ENCODE data around the gene MIER2.

MIER2 gene

DNA sequence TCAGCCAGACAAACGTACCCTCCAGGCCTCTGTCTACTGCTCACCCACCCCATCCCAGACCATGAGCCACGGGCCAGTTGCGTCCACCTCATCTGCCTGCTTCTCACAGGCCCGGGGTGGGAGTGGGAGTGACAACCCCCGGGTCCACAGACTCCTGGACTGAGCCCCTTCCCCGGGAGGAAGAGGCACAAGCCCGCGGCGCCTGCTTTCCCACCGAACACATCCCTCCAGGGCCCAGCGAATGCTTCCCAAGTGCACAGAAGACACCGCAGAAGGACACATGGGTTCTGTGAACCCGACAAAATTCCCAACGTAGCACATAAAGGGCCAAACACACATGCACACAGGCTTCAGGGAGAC lies 35.4 kb downstream of the MIER2 start:
- DNase-seq (ENCODE audit: low read depth in 2 of 2, low spot score in 1 of 2), result no peak

DNA sequence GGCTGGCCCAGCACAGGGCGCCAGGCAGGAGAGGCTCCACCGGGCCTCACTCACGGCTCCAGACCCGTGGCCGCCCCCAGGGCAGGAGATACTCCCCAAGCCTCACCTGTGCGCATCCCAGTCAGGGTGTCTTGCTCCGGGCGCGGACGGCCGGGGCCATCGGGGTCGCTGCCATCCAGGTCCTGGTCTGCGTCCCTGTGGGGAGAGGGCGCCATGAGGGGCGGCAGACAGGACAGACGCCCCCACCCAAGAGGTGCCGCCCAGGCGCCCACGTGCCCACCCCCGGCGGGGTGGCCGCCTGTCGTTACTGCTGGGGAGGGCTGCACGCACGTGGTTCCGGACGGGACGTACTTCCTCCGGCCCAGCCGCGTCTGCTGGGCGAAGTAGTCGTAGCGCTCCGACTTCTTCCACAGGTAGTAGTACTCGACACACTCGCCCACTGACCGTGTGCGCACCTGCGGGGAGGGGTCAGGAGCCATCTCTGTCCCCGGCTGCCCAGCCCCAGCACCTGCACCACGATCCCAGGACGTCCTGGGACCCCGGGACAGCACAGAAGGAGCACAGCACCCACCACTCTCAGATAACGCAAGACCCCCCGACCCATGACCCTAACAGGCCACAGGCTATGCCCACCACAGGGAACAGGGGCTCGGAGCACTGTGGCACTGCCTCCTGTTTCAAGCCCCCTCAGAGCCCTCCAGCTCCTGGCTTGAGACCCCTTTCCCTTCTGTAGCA lies 36.0 kb downstream of the MIER2 start:
- DNase-seq (ENCODE audit: low read depth in 2 of 2, low spot score in 1 of 2), result no peak

DNA sequence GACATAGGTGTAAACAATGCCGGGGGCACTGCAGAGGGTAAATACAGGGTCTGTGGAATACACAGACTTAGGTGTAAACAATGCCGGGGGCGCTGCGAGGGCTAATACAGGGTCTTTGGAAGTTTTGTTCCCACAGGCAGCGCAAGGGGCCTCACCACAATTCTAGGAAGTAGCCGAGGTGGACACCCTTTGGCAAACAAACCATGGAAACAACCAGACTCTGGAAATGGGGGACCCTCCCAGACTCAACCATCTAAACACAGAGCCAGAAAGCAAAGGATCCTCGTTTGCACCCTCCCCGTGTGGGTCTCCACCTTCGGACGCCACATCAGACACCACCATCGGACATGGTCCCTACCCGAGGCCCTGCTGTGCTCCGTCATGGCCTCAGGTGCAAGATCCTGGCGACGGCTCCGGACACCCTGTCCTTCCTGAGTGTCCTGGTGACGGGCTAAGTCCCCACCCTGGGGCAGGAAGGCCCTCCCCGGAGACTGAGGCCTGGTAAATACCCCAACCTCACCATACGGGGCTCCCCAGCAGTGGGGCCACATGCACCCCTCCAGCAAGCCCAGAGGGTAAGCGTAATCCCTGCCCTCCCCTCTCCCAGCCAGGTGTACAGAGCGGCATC lies 36.7 kb downstream of the MIER2 start:
- no peak for DNase-seq (ENCODE audit: low read depth in 2 of 2, low spot score in 1 of 2)

- DNase-seq (ENCODE audit: low read depth in 2 of 2, low spot score in 1 of 2), result no peak
Measured at GRCh38 chr19:307111-307531, 37.5 kb downstream of the MIER2 start.

GRCh38 chr19:306151-306900 lies 38.3 kb downstream of the MIER2 start:
- DNase-seq (ENCODE audit: low read depth in 2 of 2, low spot score in 1 of 2), result no peak

DNA sequence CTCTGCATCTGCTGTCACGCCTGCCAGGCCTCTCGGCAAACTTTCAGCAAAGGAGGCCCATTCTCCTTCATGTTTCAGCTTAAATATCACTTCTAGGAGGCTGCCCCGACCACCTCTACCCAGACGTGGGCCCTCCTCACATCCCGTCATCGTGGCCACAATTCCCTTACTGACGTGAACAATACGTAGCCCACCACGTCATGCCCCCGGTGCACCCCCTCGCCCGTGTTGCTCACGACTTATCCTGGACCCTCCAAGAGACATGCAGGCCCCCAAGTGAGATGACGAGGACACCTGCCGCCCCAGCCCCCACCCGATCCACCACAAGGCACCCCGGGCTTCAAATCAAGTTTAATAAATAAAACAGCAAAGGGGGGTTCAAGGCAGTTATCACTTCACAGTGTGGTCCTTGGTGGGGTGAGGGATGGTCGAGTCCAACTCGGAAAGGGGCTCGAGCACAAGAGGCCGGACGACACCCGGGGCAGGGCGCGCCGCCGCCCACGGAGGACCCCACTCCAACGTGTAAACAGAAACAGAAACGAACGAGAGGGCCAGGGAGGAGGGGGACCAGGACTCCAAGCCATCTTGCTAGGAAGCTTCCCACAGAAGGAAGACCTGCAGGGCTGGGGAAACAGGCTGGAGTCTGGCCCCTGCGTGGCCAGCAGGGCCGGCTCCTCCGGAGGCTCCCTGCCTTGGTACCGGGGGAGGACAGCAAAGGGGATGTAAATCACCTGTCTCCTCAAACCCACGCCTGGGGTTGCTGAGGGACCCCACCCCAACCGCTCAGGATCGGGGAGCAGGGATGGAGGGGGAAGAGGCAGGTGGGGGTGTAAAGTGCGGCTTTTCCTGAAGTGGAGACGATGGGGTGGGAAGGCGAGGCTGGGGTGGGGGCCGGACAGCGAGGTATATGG lies 39.1 kb downstream of the MIER2 start:
- no peak for DNase-seq (ENCODE audit: low read depth in 2 of 2, low spot score in 1 of 2)

- no peak for DNase-seq (ENCODE audit: low read depth in 2 of 2, low spot score in 1 of 2)
Measured at GRCh38 chr19:296476-297225, 47.9 kb downstream of the MIER2 start.

DNA sequence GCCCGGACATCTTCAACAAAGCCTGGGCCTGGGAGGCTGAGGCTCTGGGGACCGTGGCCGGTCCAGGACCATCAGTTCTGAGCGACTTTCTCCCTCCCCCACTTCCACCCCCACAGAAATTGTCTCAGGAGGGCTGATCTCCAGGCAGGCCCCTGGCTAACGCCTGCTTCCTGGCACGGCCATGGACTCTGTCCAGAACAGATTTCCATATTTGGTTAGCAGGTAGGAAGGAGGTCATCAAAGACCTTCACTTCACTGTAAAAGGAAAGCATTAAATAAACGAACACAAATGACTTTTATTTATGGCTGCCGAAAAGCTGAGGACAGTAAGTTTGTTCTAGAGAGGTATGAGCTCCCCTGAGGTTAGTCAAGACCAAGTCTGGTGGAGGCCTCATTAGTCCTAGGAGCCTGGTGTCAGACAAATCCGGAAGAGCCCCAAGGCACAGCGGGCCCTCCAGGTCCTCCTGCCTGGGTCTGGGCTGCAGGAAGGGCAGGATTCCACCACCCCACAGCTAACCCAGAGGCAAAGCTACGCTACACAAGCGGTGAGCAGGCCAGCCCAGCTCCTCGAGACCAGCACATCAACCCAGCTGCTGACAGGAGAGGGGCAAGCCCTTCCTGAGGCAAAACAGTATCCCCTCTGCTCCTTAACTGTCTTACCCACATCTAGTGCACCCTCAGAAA lies 48.8 kb downstream of the MIER2 start:
- no peak for DNase-seq (ENCODE audit: low read depth in 2 of 2, low spot score in 1 of 2)

DNA sequence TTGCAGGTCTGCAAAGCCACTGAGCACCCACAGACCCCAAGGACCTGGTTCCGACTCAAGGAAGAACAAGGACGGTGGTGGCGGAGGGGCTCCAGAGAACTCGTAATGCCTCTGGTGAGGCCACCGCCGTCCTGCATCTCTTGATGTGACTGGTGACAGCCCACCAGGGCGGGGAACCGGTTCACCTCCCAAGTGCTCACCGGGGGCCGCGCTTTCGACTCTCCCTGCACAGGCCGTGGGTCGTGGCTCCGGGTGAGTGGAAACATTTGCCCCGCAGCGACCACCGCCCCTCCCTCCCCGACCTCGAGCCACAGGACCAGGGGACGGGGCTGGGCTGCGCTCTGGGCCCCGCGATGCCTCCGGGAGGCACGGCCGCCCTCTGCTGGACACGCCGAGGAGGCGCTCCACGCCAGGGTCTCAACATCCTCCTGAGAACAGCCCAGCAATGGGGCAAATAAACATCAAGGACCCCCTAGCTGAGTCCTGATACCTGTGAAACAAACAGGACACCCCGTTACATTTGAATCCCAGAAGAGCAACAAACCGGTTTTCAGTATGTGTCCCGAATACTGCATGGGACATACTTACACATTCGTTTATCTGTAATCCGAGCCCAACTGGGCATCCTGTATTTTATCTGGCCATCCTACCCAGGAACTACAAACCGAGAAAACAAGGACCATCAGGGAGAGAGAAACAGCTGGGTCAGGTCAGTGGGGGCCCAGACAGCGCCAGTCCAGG lies 49.5 kb downstream of the MIER2 start:
- DNase-seq (ENCODE audit: low read depth in 2 of 2, low spot score in 1 of 2), result no peak

- DNase-seq (ENCODE audit: low read depth in 2 of 2, low spot score in 1 of 2), result no peak
Measured at GRCh38 chr19:294341-294945, 50.2 kb downstream of the MIER2 start.

DNA sequence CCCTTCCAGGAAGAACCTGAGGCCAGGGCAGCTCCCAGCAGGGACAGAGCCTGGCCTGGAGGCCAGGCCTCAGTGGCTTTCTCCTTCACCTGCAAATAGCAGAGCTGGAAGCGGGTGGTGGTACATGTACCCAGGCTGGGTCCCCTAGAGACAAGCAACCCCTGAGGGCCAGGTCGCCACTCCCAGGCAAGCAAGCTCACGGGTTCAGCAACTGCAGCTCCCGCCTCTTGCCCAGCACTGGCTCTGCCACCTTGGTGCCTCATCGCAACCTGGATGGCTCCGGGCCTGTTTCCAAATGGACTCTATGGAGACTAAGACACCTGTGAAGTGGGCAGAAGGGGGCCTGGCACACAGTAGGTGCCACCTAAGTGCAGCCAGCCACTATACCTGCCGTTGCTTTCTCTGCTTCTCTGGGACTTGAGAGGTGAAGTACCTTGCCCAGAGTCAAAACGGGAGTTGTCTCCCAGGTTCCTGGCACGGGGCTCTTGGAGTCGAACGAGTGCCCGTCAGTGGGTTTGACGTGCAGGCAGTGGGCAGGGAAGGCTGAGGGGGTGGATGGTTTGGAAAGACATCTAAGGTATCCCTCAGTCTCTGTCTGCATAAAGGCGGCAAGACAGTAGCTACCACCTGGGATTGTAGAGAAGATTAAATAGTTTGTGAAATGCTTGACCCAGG lies 51.0 kb downstream of the MIER2 start:
- no peak for DNase-seq (ENCODE audit: low read depth in 2 of 2, low spot score in 1 of 2)

DNA sequence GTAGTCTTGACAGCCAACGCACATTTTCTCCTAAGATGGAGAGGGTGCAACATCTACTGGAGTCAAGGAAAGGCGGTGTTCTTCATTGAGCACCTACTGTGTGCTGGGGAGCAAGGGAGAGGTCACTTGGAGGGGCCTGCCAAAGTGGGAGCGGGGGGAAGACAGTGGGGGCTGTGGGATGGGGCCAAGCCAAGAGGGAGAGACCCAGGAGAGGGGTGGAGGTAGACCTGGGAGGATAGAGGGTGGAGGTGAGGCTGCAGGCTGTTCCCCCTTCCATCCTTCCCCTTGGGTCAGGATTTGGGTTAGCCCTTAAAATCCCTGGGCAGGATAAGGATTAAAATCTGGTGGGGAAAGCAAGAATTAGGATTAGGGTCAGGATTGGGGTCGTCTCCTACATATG lies 51.6 kb downstream of the MIER2 start:
- no peak for DNase-seq (ENCODE audit: low read depth in 2 of 2, low spot score in 1 of 2)

GRCh38 chr19:292281-292884 lies 52.2 kb downstream of the MIER2 start:
- DNase-seq (ENCODE audit: low read depth in 2 of 2, low spot score in 1 of 2), result no peak

DNA sequence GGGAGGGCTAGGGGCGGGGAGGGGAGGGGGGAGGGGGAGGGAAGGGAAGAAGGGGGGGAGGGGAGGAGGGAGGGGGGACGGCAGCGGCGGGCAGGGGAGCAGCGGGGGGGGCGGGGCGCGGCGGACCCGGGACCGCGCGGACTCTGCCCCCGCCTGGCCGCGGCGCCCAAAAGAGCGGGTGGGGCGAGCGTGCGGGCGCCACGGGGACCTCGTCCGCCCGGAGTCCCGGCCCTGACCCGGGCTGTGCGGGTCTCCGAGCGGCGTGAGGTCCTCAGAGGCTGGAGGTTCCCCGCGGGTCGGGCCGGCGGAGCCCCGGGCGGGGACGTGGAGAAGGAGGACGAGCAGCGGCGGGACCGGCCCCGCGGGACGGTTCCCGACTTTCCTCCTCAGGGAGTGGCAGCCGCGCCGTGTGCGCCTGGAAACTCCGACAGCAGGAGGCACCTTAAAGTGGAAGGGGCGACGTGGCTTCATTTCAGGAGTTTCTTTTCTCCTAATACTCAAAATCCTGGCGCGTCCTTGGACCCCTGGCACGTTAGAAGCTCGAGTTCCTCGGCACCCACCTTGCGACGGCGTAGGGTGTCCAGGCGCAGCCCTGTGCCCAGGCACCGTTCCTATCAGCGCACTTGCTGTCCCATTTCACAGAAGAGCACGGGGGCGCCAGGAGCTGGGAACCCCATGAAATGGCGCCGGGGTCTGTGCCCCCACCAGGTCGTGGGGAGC lies 52.9 kb downstream of the MIER2 start:
- DNase-seq (ENCODE audit: low read depth in 2 of 2, low spot score in 1 of 2), result no peak

DNA sequence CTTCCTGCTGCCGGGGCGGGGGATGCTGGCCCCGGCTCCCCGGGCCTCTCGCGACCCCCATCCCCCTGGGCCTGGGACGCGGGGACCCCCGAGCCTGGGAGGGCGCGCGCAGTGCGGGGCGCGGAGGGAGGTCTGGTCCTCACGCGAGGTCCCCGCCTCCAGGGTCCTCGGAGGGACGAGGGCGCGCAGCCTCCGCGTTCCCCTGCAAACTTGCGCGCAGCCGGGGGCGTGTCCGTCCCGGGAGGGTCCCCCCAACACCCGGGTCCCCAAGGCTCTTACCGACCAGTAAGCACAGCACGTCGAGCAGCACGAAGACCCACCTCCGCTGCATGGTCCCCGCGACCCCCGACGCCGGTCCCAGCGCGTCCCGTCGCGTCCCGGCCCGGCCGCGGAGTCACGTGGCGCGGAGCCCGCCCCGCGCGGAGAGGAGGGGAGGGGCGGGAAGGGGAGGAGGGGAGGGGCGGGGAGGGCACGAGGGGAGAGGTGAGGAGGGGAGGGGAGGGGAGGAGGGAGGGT lies 53.5 kb downstream of the MIER2 start, which contains the start of gene PLPP2:
TSS of gene PLPP2 (minus strand) at position 398 of the 516 bp plus-strand sequence. CDS start at position 331, 67 bp downstream.
- no peak for DNase-seq (ENCODE audit: low read depth in 2 of 2, low spot score in 1 of 2)

GRCh38 chr19:290372-291005 lies 54.1 kb downstream of the MIER2 start:
- DNase-seq (ENCODE audit: low read depth in 2 of 2, low spot score in 1 of 2), result no peak

All from stimulated activated CD8-positive, alpha-beta memory T cell treated with anti-CD3 and anti-CD28 coated beads, Interleukin-4, amount 100 ng/mL, for 4 hours (primary cell).